ENCODE results near the gene PDE11A. TPM values are rescaled to one million over a fixed set of nuclear protein-coding genes. Genes with fewer than 3 reads are reported as not detected.

PDE11A gene
- total RNA-seq, 1 donor from 2014 or later = not detected

DNA sequence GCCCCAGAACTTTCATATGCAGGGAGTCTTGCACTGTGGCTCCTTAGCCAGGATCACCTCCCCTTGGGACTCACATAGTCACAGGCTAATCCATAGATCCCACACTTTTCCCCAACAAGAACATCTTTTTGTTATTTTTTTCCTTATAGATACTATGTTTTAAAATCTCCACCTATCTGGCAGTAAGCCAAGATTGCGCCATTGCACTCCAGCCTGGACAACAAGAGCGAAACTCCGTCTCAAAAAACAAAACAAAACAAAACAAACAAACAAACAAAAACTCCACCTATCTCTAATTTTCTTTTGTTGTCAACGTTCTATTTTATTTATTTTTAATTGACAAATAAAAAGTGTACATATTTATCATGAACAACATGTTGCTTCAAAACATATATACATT is 141.7 kb downstream of the PDE11A start:
- no peak for DNase-seq (ENCODE audit: extremely low read depth, low read depth, low spot score)

DNA sequence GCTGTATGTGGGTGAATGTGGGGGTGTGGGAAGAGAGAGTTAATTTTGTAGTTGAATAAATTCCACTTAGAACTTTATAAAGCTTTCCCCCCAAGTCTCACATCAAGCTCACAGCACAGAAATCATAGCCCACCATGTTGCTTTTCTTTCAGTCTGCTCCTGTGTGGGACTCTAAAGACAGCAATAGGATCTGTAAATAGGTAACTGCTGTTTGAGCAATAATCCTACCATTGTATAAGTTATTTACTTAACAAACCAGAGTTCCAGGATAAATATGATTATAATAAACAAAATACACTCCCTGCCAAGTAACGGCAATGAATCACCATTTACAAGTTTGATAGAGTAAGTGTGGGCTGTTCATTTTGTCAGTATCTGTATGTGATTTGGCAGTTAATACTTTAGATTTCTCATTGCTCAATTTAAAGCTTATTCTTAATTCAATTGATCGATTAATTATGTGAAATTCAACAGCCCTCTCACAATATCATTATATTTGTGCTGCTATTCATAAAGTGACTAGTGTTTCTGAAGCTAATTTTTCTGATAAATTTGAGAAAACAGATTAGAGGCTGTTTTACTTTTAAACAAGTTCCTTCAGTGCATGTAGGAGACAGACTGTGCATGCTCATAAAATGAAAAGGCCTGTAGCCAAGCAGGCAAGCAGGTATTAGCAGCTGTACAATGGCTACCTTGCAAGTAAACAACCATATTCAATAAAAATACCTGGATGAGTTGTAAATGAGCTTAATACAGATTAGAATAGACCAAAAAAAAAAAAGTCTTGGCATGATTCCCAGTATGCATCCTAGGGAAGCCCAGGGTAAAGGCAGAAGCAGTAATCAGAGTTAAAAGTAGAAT is 142.7 kb downstream of the PDE11A start:
- no peak for DNase-seq (ENCODE audit: extremely low read depth, low read depth, low spot score)

DNA sequence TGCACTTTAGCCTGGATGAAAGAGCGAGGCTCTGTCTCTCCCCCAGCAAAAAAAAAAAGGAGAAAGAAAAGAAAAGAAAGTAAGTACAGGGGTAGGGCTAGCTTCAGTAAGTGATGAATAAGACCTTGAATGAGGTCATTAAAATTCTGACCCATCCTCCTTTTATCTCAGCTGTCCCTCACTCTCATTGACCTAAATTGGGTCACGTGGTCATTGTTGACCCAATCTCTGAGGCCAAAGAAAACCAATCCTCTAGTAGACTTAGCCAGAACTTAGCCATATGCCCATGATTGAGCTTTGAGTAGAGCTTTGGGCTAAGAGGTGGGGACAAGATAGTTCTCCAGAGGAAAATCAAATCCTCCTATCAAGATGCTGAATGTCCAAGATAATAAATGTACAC is 149.3 kb downstream of the PDE11A start:
- DNase-seq (ENCODE audit: extremely low read depth, low read depth, low spot score) = no peak

DNA sequence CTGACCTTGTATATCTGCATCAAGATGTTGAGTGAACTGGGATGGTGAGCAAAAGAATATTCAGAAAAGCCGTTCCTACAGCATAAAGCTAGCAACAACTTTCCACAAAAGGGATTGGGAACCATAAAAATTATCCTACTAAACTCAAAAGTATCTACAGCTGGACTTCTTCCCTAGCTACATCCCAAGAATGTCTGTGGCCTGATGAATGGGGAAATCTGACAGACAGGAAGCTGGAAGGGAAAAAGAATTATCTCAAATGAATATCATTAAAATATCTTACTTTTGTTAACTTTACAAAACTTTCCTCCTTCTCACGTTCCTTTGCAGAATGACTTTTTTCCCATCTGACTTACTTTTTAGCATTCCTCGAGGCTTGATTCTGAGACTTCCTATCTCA is 150.9 kb downstream of the PDE11A start:
- DNase-seq (ENCODE audit: extremely low read depth, low read depth, low spot score) = no peak

DNA sequence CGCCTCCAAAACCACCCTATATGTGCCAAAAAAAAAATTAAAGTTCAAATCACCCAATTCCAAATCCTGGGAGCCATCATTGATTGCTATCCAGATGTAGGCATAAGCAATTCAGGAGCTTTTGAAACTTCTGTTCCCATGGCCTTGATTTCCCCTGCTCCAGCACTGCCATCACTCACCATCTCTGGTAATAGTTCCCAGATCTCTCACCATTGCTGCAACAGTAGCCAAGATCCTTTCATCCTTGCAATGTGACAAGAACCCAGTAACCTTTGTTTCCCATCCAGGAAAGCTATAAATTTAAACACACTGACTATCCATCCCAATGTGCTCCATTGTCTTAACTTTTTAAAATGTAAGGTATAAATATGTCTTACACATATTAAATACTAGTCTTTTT is 155.4 kb downstream of the PDE11A start:
- DNase-seq (ENCODE audit: extremely low read depth, low read depth, low spot score) = no peak

DNA sequence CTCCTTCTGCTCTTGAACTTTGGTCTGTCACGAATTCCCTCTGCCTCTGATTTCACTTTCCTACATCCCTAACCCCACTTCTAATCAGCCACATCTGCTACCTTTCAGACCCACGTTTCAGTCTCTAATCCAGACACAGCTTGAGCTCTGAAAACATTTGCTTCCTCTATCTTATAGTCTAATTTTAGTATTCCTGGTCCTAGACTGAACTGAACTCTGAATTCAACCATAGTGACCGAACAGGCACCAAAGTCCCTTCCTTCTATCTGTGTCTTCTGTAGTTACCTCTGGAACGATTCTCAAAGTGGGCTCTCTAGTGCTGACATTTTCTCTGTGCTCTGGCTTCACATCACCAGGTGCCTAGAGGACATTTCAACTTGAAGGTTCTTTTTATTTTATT is 156.2 kb downstream of the PDE11A start:
- no peak for DNase-seq (ENCODE audit: extremely low read depth, low read depth, low spot score)

- no peak for DNase-seq (ENCODE audit: extremely low read depth, low read depth, low spot score)
Measured at GRCh38 chr2:177914247-177914646, 158.3 kb downstream of the PDE11A start.

DNA sequence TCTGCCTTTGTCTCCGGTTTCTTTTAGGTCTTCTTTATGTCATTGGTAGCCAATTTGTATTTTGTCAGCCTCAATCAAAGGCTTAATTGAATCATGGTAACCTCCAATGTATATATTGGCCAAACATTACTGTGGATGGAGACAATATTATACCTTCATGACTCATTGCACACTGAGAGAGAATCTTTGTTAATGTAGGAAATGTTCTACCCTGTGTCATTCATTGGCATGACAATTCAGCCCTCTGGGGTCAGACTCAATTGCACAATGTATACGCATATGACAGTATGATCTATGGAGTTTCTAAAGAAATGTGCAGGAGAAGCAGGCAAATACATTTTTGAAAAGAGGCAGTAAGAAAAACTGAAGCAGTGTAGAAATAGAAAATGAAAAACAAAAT is 162.6 kb downstream of the PDE11A start:
- DNase-seq (ENCODE audit: extremely low read depth, low read depth, low spot score) = no peak

DNA sequence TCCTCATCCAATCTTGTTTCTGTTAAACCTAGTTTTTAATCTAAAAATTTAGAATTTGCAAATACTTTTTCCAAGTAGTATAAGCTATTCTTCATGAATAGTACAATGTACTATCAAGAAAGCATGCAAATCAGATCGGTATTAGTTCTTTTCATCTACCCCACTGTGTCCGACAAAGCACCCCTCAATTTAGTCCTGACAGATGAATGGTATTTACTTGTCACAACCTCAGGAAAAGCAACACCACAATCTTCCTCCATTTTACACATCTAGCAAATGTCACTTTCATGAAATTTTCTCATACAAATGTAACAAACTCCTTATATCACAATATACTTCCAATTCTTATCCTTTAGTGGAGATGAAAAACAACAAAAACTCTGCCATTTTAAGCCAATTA is 163.8 kb downstream of the PDE11A start:
- DNase-seq (ENCODE audit: extremely low read depth, low read depth, low spot score) = no peak

DNA sequence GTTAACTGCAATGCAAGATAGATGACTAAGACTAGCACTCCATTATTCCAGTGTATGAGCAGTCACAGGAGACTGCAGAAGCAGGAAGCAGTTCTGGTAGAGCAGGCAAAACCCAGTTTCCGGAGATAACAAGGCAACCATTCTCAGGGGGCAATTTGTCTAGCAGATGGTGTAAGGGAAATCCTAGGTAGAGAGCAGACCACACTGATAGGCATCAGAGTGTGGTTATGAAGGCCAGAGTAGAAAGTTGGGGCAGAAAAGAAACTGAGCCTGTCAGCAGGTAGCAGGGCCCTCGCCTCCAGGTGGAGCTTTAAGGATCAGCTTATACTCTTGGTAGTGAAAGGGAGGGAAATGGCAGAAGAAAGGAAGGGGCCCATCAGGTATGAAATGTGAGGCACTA is 164.4 kb downstream of the PDE11A start:
- DNase-seq (ENCODE audit: extremely low read depth, low read depth, low spot score) = no peak

GRCh38 chr2:177906041-177906718 is 166.4 kb downstream of the PDE11A start:
- peak; percentile 4 for DNase-seq (ENCODE audit: extremely low read depth, low read depth, low spot score)

DNA sequence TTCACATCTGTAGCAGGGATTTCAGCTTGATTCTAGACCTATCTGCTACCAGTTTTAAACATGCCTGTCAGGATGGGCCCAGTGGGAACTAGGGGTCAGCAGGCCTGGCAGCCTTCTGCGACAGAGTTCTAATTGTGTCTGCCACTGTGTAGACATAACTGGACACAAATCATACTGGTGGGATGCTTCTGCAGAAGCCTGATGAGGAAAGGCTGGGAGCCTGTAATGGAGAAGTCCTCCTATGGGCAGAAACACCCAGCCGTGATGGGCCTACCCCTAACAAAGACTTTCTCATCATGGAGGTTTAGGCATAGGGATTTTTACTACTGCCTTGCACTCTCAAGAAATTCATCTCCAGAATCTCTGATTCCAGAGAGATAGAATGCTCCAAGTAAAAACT is 166.9 kb downstream of the PDE11A start:
- DNase-seq (ENCODE audit: extremely low read depth, low read depth, low spot score) = no peak

- DNase-seq (ENCODE audit: extremely low read depth, low read depth, low spot score) = no peak
Measured at GRCh38 chr2:177902395-177903163, 170.0 kb downstream of the PDE11A start.

- no peak for DNase-seq (ENCODE audit: extremely low read depth, low read depth, low spot score)
Measured at GRCh38 chr2:177900082-177900481, 172.5 kb downstream of the PDE11A start.

- DNase-seq (ENCODE audit: extremely low read depth, low read depth, low spot score) = no peak
Measured at GRCh38 chr2:177897278-177897677, 175.3 kb downstream of the PDE11A start.

- no peak for DNase-seq (ENCODE audit: extremely low read depth, low read depth, low spot score)
Measured at GRCh38 chr2:177896587-177896986, 176.0 kb downstream of the PDE11A start.

- DNase-seq (ENCODE audit: extremely low read depth, low read depth, low spot score) = no peak
Measured at GRCh38 chr2:177894546-177894945, 178.0 kb downstream of the PDE11A start.

DNA sequence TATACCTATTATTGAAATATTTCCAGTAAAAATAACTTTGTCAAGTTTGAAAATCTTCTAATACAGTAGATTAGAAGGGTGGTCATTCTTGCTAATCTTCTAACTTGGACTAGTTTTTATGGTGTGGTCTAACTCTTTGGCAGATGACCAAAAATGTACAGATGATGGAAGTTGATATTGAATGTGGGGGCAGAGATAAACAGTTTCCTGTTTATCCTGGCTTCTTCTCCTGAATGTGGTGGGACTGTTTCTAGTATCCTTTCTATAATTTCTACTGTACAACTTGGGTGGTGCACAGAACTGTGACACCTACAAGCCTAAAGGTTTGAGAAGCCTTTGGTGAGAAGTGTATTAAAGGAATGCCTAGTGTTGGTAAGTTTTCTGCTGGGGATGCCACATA is 178.7 kb downstream of the PDE11A start:
- DNase-seq (ENCODE audit: extremely low read depth, low read depth, low spot score) = no peak

DNA sequence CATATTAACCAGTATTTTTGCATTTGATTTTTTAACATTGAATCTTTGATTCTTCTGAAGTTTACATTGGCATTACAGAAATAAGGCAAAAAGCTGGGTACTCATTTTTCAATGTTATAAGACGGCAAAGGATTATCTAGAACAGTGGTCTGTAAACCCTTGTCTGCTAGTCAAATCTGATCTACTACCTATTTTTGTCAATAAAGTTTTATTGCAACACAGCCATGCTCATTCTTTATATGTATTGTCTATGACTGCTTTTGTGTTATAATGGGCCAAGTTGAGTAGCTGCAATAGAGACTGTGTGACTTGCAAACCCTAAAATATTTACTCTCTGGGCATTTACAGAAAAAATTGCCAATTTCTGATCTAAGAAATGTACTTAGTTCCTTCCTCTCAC is 181.0 kb downstream of the PDE11A start:
- no peak for DNase-seq (ENCODE audit: extremely low read depth, low read depth, low spot score)

DNA sequence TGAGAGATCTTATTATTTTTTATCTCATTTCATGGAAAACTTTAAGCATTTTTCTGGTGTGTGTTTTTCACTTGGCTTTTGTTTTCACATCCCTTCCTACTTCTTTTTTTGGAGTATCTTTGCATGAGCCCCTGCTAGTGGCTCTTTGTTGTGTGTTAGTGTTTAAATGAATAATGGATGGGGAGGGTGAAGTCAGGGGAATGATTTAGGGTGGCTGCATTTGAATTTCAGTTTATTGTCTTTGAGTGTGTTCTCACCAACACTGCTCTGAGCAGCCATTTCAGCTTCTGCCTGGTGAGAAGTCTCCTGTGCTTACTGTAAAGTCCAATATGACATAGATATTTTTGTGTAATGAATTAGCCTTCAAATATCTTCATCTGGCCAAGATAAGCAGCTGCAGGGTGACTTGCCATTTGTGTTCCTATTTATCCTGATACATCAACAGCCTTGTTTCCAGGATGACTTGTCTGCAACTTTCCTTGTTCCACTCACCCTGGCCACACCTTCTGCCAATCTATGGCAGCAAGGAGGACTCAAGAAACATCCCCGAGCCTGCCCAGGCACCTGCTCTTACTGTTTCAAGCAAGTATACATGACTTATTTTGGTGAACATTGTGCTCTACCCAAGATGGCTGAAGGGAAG is 182.6 kb downstream of the PDE11A start:
- DNase-seq (ENCODE audit: extremely low read depth, low read depth, low spot score) = no peak

DNA sequence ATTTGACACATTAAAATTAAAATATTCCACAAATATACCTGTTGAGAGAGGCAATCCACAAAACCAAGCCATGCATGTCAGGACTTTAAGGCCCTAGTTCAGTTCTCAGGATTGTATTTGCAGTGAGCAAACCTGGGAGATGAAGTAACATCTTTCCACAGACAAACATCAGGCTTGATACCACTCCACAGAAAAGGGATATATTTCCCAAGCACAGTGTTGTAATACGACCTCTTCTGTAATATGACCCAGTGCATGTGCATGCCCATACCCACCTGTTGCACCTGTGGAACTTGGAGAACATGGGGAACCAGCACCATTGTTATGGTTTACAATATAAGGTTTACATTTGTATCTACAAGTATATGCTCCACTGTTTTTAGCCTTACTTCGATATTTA is 184.0 kb downstream of the PDE11A start:
- DNase-seq (ENCODE audit: extremely low read depth, low read depth, low spot score) = no peak

All from glomerular endothelial cell (primary cell).